ENCODE results near the gene CD93. TPM values are rescaled to one million over a fixed set of nuclear protein-coding genes. Genes with fewer than 3 reads are reported as not detected.

Gene CD93
- total RNA-seq, 1 donor from 2014 or later, result under 0.01 TPM

DNA sequence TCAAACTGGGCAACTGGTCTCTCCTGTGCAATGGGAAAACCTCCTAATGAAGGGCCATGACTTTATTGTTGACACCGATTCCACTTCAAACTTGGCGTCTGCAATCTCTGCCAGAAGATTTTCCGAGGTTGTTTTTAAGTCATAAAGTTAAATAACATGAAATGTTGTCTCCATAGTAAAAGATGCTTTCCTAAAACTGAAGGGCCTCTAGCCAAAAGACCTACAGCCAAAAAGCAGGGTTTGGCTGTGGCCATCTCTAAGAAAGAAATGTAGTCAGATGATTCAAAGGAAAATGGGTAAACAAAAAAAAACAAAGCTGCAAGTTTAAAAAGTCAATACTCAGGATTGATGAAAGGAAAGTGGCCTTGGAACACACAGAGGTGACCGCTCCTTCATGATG, 14.1 kb downstream of the CD93 start:
- no peaks in the 10 kb centered on the region for H3K27me3 ChIP-seq (ENCODE audit: control insufficient read depth, insufficient read depth, low read length)
- TF ChIP-seq, protein P1, sequence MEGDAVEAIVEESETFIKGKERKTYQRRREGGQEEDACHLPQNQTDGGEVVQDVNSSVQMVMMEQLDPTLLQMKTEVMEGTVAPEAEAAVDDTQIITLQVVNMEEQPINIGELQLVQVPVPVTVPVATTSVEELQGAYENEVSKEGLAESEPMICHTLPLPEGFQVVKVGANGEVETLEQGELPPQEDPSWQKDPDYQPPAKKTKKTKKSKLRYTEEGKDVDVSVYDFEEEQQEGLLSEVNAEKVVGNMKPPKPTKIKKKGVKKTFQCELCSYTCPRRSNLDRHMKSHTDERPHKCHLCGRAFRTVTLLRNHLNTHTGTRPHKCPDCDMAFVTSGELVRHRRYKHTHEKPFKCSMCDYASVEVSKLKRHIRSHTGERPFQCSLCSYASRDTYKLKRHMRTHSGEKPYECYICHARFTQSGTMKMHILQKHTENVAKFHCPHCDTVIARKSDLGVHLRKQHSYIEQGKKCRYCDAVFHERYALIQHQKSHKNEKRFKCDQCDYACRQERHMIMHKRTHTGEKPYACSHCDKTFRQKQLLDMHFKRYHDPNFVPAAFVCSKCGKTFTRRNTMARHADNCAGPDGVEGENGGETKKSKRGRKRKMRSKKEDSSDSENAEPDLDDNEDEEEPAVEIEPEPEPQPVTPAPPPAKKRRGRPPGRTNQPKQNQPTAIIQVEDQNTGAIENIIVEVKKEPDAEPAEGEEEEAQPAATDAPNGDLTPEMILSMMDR (IDR thresholded peaks at IDR 0.05; ENCODE audit: insufficient read depth, low read length, severe bottlenecking), result no peak
- DNase-seq (ENCODE audit: low read depth) (no peak), FAIRE-seq (no peak)
- no peaks in the 10 kb centered on the region for H3K36me3 ChIP-seq (ENCODE audit: control insufficient read depth, insufficient read depth, low read length)
- H3K4me3 ChIP-seq (ENCODE audit: low read depth, low read length), result no peak overlapping the region

DNA sequence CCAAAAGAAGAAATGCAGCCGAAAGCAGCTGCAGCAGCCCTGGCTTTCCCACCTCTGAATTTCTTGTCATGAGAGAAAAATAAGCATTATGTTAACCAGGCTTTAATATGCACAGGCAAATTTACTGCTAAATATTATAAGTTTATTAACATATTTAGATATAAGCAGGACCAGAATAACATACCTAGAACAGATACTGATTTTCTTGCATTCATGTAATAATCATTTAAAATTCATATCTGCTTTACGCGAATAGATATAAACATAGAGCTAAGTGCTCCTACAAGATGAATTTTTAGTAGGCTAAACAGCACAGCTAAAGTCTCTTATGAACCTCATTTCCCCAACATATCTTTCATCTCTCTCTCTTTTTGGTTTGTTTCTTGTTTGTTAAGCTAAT, 14.7 kb downstream of the CD93 start:
- Histone ChIP-seq H3K36me3 (ENCODE audit: control insufficient read depth, insufficient read depth, low read length) (no peaks in the 10 kb centered on the region), H3K4me3 (ENCODE audit: low read depth, low read length) (no peak overlapping the region), H3K27me3 (ENCODE audit: control insufficient read depth, insufficient read depth, low read length) (no peaks in the 10 kb centered on the region)
- FAIRE-seq (no peak), DNase-seq (ENCODE audit: low read depth) (no peak)
- TF ChIP-seq, protein P1 (IDR thresholded peaks at IDR 0.05; ENCODE audit: insufficient read depth, low read length, severe bottlenecking), result no peak

DNA sequence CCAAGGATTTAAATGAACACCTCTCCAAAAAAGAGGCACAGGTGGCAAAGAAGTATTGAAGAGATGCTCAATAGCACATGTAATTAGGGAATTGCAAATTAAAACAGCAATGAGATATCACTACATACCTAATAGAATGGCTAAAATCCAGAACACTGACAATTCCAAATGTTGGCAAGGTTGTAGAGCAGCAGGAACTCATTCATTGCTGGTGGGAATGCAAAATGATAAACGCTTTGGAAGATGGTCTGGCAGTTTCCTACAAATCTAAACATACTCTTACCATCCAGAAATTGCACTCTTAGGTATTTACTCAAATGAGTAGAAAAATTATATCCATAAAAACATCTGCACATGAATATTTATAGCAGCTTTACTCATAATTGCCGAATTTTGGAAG, 17.0 kb downstream of the CD93 start:
- FAIRE-seq (no peak), DNase-seq (ENCODE audit: low read depth) (no peak)
- H3K4me3 ChIP-seq (ENCODE audit: low read depth, low read length), result no peak overlapping the region
- H3K36me3 ChIP-seq (ENCODE audit: control insufficient read depth, insufficient read depth, low read length), result no peaks in the 10 kb centered on the region
- H3K27me3 ChIP-seq (ENCODE audit: control insufficient read depth, insufficient read depth, low read length), result no peaks in the 10 kb centered on the region
- TF ChIP-seq, protein P1 (IDR thresholded peaks at IDR 0.05; ENCODE audit: insufficient read depth, low read length, severe bottlenecking), result no peak

DNA sequence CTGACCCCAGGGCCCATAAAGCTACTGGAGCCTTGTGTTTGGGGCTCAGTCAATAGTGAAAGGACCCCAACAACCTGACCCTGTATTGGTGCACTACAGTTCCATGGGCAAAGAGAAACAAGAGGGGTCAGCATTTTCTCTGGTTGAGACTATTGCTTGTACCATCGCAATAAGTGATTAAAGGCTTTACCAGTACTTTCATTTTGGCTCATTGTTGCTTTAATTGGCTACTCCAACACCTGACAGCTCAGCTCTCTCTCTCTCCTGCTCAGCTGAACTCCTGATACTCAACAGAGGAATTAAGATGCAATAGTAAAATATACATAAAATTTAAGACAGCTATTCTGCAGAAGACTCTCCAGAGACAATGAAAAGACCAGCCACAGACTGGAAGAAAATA, 17.8 kb downstream of the CD93 start:
- H3K27me3 ChIP-seq (ENCODE audit: control insufficient read depth, insufficient read depth, low read length), result no peaks in the 10 kb centered on the region
- FAIRE-seq, result no peak
- TF ChIP-seq, protein P1 (IDR thresholded peaks at IDR 0.05; ENCODE audit: insufficient read depth, low read length, severe bottlenecking), result no peak

DNA sequence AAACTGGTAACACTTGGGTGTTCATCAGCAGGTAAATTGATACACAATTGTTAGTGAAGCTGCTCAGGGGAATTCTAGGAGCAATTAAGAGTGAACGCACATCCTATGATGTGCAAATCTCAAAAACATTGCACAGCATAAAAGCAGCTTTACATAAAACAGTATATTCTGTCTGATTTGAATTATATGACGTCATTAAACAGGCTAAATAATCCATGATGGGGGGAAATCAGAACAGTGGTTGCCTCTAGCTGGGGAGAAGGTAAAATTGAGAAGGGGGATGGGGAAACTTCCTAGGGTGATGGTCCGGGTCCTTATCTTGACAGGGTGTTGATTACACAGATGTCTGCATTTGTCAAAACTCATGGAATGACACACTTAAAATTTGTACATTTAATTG, 19.4 kb downstream of the CD93 start:
- TF ChIP-seq, protein P1 (IDR thresholded peaks at IDR 0.05; ENCODE audit: insufficient read depth, low read length, severe bottlenecking), result no peak
- FAIRE-seq (no peak), DNase-seq (ENCODE audit: low read depth) (no peak)
- H3K27me3 ChIP-seq (ENCODE audit: control insufficient read depth, insufficient read depth, low read length), result no peaks in the 10 kb centered on the region
- H3K36me3 ChIP-seq (ENCODE audit: control insufficient read depth, insufficient read depth, low read length), result no peaks in the 10 kb centered on the region
- no peak overlapping the region for H3K4me3 ChIP-seq (ENCODE audit: low read depth, low read length)

More for the DNA sequence above, 17.8 kb downstream of the CD93 start:
- DNase-seq (ENCODE audit: low read depth), result no peak
- H3K36me3 ChIP-seq (ENCODE audit: control insufficient read depth, insufficient read depth, low read length), result no peaks in the 10 kb centered on the region
- no peak overlapping the region for H3K4me3 ChIP-seq (ENCODE audit: low read depth, low read length)

Data from bronchial epithelial cell (primary cell).